CD4-positive, alpha-beta T cell treated with Interleukin-10 for 1 hour (primary cell): ENCODE measurements around the gene PPP2R2C.

ENCODE experiments used
- DNase-seq: peaks from one replicate; pipeline ENCODE4 v3.0.0-alpha.2; 2020

PPP2R2C gene

GRCh38 chr4:6298852-6299251 is 173.6 kb downstream of the PPP2R2C start:
- DNase-seq = no peak

- no peak for DNase-seq
Observed at GRCh38 chr4:6298035-6298434, 174.4 kb downstream of the PPP2R2C start.

- DNase-seq = no peak
Observed at GRCh38 chr4:6297266-6297815, 175.1 kb downstream of the PPP2R2C start.

- DNase-seq = no peak
Observed at GRCh38 chr4:6296026-6296425, 176.4 kb downstream of the PPP2R2C start.

GRCh38 chr4:6295495-6295894 is 176.9 kb downstream of the PPP2R2C start:
- no peak for DNase-seq

- no peak for DNase-seq
Observed at GRCh38 chr4:6294705-6295421, 177.6 kb downstream of the PPP2R2C start.

GRCh38 chr4:6293661-6294060 is 178.8 kb downstream of the PPP2R2C start:
- DNase-seq = no peak

- DNase-seq = no peak
Observed at GRCh38 chr4:6293097-6293445, 179.3 kb downstream of the PPP2R2C start.

GRCh38 chr4:6292376-6293096 is 179.9 kb downstream of the PPP2R2C start:
- no peak for DNase-seq

- no peak for DNase-seq
Observed at GRCh38 chr4:6291784-6292297, 180.6 kb downstream of the PPP2R2C start.

GRCh38 chr4:6290769-6291547 is 181.5 kb downstream of the PPP2R2C start:
- no peak for DNase-seq

GRCh38 chr4:6290256-6290655 is 182.2 kb downstream of the PPP2R2C start:
- DNase-seq = no peak

- DNase-seq = no peak
Observed at GRCh38 chr4:6288871-6289270, 183.5 kb downstream of the PPP2R2C start.

GRCh38 chr4:6288342-6288741 is 184.1 kb downstream of the PPP2R2C start:
- no peak for DNase-seq

GRCh38 chr4:6287017-6287788 is 185.2 kb downstream of the PPP2R2C start:
- DNase-seq = no peak

- no peak for DNase-seq
Observed at GRCh38 chr4:6283282-6283681, 189.1 kb downstream of the PPP2R2C start.

GRCh38 chr4:6282314-6282771 is 190.1 kb downstream of the PPP2R2C start:
- DNase-seq = no peak

GRCh38 chr4:6281436-6282313 is 190.7 kb downstream of the PPP2R2C start:
- no peak for DNase-seq

- DNase-seq = no peak
Observed at GRCh38 chr4:6280365-6280996, 191.9 kb downstream of the PPP2R2C start.

- no peak for DNase-seq
Observed at GRCh38 chr4:6279582-6280289, 192.7 kb downstream of the PPP2R2C start.
